Activated T-helper 17 cell treated with anti-CD3 and anti-CD28 coated beads, Interleukin-2, amount 50 U/mL, for 72 hours (primary cell): ENCODE results near the gene LILRB2. TPM values are rescaled to one million over a fixed set of nuclear protein-coding genes. Genes with fewer than 3 reads are reported as not detected.
"Not testable (repeated sequence)": the region's sequence is repeated elsewhere in the genome, so short reads cannot be mapped to it uniquely, and the experiment has no call there.

ENCODE experiments used
- ATAC-seq: fragments of 150-1000 bp; cut with Tn5 transposase; replicated peaks from 2 replicates; pipeline ENCODE4 v1.10.0; 2021; ENCODE audit warnings: mild to moderate bottlenecking, moderate library complexity
- H3K27ac Mint-ChIP-seq: one replicate; pipeline ENCODE4 v1.8.0; 2022; ENCODE audit warnings: mixed read lengths
- H3K27me3 Mint-ChIP-seq: one replicate; pipeline ENCODE4 v1.8.0; 2022; ENCODE audit warnings: mixed read lengths
- H3K36me3 Mint-ChIP-seq: one replicate; pipeline ENCODE4 v1.8.0; 2022; ENCODE audit warnings: low read depth, mild to moderate bottlenecking, mixed read lengths
- H3K4me1 Mint-ChIP-seq: one replicate; pipeline ENCODE4 v1.8.0; 2022; ENCODE audit warnings: mixed read lengths
- H3K4me3 Mint-ChIP-seq: one replicate; pipeline ENCODE4 v1.8.0; 2022; ENCODE audit warnings: mild to moderate bottlenecking, mixed read lengths
- H3K9me3 Mint-ChIP-seq: one replicate; pipeline ENCODE4 v1.8.0; 2022; ENCODE audit warnings: mixed read lengths
- total RNA-seq, 2 donors: library from RNA; stranded (reverse); gene quantifications; one replicate each; pipeline ENCODE4 v1.2.3, GENCODE V29; 2022

Gene LILRB2
- total RNA-seq: not detected

DNA sequence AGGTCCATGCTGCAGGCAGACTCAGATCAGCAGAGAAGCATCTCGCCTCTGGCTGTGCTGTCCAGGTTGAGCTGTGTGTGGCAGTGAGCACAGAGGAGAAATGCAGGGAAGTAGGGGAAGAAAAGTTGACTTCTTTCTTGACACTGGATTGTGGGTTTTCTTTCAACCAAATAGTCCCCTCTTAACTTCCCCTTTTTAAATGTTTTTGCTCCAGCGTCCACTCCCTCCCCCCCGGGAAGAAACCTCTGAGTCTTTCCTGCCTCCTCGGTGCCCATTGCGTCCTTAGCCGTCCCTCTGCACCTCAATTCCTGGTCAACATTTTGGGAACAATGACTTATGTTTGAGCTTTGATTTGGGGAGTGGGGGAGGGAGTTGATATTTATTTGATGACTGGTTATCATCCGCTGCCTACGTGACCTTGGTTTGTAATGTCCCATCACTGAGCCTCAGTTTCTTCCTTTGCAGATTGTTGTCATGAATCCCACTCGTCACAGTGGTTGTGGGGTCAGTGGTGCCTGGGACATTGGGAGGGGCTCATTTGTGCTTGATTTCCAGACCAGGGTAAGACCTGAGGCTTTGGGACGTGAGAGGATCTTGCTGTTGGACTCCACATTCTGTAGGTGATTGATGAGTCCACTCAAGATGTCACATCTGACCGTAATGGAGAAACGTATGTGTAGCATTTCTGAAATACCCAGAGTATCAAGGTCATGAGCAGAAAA, at the start of gene LILRB2:
Gene LILRB2, minus strand, starts transcription at position 104 of the 722 bp plus-strand sequence. CDS start 614 bp downstream, outside the sequence.
- H3K4me3 Mint-ChIP-seq: no peak within 1 kb of the TSS
- H3K27me3 Mint-ChIP-seq: peaks cover 40% of the 10 kb centered on the region
- H3K4me1 Mint-ChIP-seq: no peaks in the 10 kb centered on the region
- no peaks in the 10 kb centered on the region for H3K9me3 Mint-ChIP-seq
- ATAC-seq: no peak
- no peaks in the 10 kb centered on the region for H3K36me3 Mint-ChIP-seq
- H3K27ac Mint-ChIP-seq: no peak within 1 kb of the TSS

DNA sequence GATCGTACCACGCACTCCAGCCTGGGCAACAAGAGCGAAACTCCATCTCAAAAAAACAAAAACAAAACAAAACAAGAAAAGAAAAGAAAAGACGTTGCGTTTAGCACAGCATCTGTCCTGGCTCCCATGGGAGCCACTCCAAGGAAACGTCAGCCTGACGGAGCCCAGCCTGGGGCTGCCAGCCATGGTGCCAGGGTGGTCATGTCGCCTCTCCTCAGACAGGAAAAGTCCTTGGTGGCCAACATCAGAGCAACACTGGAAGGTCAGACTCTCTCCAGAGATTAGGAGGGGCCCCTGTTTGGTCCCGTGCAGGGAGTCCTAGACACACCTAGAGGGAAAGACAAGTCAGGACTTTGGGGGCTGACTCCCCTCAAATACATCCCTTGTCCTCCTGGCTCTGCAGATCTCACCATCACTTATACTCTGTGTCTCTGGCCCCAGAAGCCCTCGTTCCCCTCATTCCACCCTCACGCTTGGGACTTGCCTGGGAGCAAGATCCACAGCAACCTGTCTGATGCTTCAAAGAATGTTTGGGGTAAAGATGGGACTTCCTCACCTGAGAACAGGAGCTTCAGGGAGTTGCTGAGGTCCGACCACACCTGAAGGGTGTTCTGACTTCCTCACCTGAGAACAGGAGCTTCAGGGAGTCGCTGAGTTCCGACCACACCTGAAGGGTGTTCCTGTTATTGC, 48.7 kb upstream of the LILRB2 start:
- Mint-ChIP-seq H3K27me3 (peaks cover 10% of the 10 kb centered on the region), H3K36me3 (no peaks in the 10 kb centered on the region), H3K4me3 (no peak overlapping the region), H3K9me3 (no peaks in the 10 kb centered on the region), H3K27ac (no peak overlapping the region), H3K4me1 (peaks cover 8% of the 10 kb centered on the region)
- ATAC-seq: no peak

DNA sequence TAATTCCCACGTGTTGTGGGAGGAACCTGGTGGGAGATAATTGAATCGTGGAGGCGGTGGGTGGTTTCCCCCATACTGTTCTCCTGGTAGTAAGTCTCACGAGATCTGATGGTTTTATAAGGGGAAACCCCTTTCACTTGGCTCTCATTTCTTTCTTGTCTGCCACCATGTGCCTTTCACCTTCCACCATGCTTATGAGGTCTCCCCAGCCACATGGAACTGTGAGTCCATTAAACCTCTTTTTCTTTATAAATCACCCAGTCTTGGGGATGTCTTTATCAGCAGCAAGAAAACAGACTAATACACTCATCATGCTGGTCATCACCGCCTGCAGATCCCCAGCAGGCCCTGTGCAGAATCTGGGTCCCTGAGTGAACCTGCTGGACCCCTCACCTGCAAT, 47.9 kb upstream of the LILRB2 start:
- H3K36me3 Mint-ChIP-seq, ATAC-seq, H3K9me3 Mint-ChIP-seq, H3K4me3 Mint-ChIP-seq, H3K4me1 Mint-ChIP-seq, H3K27me3 Mint-ChIP-seq, H3K27ac Mint-ChIP-seq: not testable (repeated sequence)

DNA sequence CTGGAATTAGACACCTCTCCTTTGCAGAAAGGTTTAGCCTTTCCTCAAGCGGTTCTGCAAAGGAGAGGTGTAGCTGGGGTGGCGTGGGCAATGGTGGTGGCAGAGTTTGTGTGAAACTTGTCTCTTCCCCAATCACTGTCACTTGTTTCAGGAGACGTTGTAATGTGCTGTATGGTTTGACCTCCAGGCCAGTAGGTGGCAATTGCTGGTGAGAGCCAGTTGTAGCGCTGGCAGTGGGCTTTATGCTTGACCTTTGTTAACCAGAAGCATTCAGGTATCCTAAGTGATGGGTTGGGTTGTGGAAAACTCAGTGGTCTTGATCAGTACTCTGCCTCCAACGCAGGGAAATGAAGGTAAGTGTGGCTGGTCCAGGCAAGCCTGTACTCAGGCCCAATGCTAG, 44.7 kb upstream of the LILRB2 start:
- no peaks in the 10 kb centered on the region for H3K36me3 Mint-ChIP-seq
- H3K4me3 Mint-ChIP-seq: no peak overlapping the region
- H3K4me1 Mint-ChIP-seq: peaks cover 8% of the 10 kb centered on the region
- ATAC-seq: no peak
- H3K27ac Mint-ChIP-seq: no peak overlapping the region
- H3K27me3 Mint-ChIP-seq: peaks cover 21% of the 10 kb centered on the region
- no peaks in the 10 kb centered on the region for H3K9me3 Mint-ChIP-seq

DNA sequence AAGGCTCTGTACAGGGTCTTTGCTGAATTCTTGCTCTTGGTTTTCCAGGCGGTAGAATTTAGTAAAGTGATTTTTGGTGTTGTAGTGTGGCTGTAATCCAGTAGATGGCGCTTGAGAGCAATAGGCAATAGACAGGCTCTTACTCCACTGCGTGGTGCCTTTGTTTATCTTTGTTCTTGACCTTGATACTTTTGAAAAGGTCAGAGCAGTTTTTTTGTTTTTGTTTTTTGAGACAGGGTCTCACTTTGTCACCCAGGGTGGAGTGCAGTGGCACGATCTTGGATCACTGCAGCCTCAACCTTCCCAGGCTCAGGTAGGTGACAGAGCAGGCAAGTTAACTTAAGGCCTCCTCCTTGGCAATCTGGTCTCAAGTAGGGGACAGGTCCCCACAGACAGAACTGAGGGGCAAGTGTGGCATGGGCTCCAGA, 44.3 kb upstream of the LILRB2 start:
- Mint-ChIP-seq H3K9me3 (no peaks in the 10 kb centered on the region), H3K4me1 (peaks cover 8% of the 10 kb centered on the region), H3K27me3 (peaks cover 25% of the 10 kb centered on the region), H3K36me3 (no peaks in the 10 kb centered on the region), H3K4me3 (no peak overlapping the region), H3K27ac (no peak overlapping the region)
- ATAC-seq: peak; percentile 59

DNA sequence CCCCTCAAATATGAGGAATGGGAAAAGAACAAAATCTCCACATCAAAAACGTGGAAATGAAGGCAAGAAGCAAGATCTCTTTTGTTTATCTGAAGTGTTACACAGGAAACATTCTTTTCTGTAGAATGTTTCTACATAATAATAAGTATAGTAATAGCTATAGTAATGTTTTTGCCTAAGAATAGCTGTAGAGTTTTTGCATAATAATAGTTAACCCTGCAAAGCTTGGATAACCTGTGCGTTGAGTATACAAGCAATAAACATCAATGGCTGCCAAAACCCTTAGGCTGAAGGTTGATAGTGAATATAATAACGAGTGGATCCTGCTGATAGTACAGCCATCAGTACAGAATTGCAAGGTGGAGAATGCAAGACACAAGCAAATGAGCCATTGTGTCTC, 43.2 kb upstream of the LILRB2 start:
- H3K4me3 Mint-ChIP-seq: no peak overlapping the region
- H3K4me1 Mint-ChIP-seq: peaks cover 8% of the 10 kb centered on the region
- no peaks in the 10 kb centered on the region for H3K36me3 Mint-ChIP-seq
- H3K27me3 Mint-ChIP-seq: peaks cover 28% of the 10 kb centered on the region
- H3K27ac Mint-ChIP-seq: no peak overlapping the region
- no peaks in the 10 kb centered on the region for H3K9me3 Mint-ChIP-seq
- no peak for ATAC-seq

DNA sequence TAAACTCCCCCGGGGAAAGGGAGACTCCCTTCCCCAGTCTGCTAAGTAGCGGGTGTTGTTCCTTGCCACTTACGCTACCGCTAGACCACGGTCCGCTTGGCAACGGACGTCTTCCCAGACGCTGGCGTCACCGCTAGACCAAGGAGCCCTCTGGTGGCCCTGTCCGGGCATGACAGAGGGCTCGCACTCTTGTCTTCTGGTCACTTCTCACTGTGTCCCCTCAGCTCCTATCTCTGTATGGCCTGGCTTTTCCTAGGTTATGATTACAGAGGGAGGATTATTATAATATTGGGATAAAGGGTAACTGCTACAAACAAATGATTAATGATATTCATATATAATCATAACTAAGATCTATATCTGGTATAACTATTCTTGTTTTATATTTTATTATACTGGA, 42.0 kb upstream of the LILRB2 start:
- H3K27ac Mint-ChIP-seq, H3K9me3 Mint-ChIP-seq, H3K4me1 Mint-ChIP-seq, H3K36me3 Mint-ChIP-seq, H3K4me3 Mint-ChIP-seq, ATAC-seq: not testable (repeated sequence)
- peaks cover 28% of the 10 kb centered on the region for H3K27me3 Mint-ChIP-seq

DNA sequence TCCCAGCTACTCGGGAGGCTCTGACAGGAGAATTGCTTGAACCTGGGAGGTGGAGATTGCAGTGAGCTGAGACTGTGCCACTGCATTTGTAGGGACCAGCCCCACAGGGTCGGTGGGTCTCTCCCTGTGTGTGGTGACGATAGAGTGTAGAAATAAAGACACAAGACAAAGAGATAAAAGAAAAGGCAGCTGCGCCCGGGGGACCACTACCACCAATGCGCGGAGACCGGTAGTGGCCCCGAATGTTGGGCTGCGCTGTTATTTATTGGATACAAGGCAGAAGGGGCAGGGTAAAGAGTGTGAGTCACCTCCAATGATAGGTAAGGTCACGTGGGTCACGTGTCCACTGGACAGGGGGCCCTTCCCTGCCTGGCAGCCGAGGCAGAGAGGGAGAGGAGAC, 41.4 kb upstream of the LILRB2 start:
- peaks cover 32% of the 10 kb centered on the region for H3K27me3 Mint-ChIP-seq
- H3K9me3 Mint-ChIP-seq, H3K36me3 Mint-ChIP-seq, H3K4me3 Mint-ChIP-seq, ATAC-seq, H3K27ac Mint-ChIP-seq, H3K4me1 Mint-ChIP-seq: not testable (repeated sequence)

DNA sequence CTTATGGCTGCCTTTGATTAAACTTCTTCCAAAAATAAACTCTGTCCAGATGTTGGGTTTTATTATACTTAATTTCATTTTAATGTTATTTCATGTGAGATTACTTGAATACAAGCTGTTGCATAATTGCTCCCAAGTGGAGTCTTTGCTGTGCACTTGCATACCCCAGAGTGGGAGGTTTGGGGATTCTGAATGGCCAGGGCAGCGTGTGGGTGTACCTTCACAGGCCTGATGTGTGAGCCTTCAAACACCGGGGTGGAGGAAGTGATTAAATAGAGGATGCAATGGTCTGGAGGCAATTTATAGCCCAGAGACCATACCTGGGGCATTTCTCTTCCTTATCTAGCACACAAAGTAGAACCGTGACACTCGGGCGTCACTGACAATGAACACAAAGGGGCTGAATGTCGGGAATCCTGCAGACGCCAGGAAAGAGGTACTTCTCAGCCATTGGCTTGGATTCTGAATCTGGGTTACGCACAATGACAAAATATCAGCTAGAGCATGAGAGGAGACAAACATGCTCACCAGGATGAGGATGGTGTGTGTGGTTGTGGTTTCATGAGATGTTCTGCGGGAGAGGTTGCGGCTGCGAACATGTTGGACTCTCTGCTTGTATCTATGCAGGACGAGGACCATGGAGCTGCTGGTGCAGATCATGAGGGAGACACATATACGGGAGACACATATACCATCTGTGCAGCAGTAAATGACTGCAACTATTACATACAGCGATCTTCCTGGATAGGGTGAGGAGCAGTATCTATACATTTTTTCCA, 39.2 kb upstream of the LILRB2 start:
- Mint-ChIP-seq H3K36me3 (no peaks in the 10 kb centered on the region), H3K4me3 (no peak overlapping the region), H3K9me3 (no peaks in the 10 kb centered on the region), H3K4me1 (no peaks in the 10 kb centered on the region), H3K27ac (no peak overlapping the region), H3K27me3 (peaks cover 31% of the 10 kb centered on the region)
- no peak for ATAC-seq

DNA sequence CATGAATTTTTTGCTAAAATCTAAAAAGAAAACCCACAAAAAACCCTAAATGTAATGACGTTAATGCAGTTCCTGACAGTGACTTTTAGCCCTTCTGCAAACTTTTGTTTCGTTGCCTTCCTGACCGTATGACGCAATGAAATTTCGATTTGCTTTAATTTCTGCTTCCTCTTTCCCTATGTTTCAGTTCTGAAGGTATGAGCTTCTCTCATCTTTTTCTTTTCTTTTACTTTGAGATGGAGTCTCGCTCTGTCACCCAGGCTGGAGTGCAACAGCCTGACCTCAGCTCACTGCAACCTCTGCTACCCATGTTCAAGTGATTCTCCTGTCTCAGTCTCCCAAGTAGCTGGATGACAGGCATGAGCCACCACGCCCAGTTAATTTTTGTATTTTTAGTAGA, 38.1 kb upstream of the LILRB2 start:
- no peaks in the 10 kb centered on the region for H3K9me3 Mint-ChIP-seq
- H3K36me3 Mint-ChIP-seq: no peaks in the 10 kb centered on the region
- no peak for ATAC-seq
- no peak overlapping the region for H3K4me3 Mint-ChIP-seq
- peaks cover 25% of the 10 kb centered on the region for H3K27me3 Mint-ChIP-seq
- no peak overlapping the region for H3K27ac Mint-ChIP-seq
- H3K4me1 Mint-ChIP-seq: no peaks in the 10 kb centered on the region

DNA sequence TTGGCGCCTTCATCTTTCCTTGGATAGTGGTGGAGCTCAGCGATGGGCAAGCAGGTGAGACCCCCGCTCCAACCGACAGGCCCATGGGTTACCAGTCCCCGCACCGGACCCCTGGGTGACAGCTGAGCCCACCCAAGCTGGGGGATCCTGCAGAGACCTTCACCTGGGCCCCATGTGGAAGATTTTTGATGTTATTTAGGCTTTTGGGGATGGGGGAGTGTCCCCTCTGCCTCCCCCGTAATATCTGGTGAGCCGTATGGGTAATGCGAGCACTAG, 37.0 kb upstream of the LILRB2 start:
- Mint-ChIP-seq H3K4me3 (no peak overlapping the region), H3K27me3 (peaks cover 29% of the 10 kb centered on the region), H3K4me1 (no peaks in the 10 kb centered on the region), H3K27ac (no peak overlapping the region), H3K36me3 (no peaks in the 10 kb centered on the region), H3K9me3 (no peaks in the 10 kb centered on the region)
- no peak for ATAC-seq

DNA sequence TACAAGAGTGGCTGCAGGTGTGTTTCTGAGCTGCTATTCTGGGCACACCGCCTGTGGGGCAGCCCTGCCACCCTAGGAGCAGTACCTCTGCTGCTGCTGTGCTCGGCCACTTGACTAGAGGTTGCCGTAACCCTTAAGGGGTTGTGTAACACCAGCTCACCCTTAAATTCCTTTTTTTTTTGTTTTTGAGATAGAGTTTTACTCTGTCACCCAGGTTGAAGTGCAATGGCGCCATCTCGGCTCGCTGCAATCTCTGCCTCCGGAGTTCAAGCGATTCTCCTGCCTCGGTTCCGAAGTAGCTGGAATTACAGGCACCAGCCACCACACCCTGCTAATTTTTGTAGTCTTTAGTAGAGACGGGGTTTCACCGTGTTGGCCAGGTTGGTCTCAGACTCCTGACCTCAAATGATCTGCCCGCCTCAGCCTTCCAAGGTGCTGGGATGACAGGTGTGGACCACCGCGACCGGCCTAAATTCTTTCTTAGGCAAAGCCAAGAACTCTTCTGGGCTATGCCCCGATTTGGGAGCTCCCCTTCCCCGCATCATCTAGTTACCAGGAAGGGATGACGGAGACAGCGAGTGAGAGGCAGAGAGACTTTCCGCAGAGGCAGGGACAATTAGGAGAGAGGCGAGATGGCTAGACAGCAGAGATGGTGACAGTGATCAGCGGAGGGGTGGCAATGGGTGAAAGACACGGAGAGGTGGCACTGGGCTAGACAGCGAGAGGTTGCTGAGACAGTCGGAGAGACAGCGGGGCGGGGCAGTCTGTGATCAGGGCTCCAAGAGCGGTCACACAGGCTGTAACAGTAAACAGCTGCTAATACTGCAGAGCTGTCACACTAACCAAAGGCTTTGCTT, 36.4 kb upstream of the LILRB2 start:
- Mint-ChIP-seq H3K9me3 (no peaks in the 10 kb centered on the region), H3K27me3 (peaks cover 32% of the 10 kb centered on the region)

DNA sequence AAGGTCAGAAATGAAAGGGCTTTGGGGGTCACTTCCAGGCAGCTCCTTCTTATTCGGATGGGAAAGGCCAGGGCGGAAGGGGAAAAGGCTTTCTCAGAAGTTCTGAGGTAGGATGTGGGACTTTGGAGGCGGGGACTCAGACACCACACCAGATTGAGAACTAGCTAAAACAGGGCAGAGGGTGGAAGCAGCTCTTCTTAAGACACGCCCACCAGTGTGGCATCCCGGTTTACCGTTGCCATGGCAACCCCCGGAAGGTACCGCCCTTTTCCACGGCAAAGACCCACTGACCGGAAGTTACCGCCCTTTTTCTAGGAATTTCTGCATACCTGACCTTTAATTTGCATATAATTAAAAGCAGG, 35.8 kb upstream of the LILRB2 start:
- no peak for ATAC-seq
- no peak overlapping the region for H3K27ac Mint-ChIP-seq
- H3K27me3 Mint-ChIP-seq: peaks cover 26% of the 10 kb centered on the region
- no peaks in the 10 kb centered on the region for H3K4me1 Mint-ChIP-seq
- no peak overlapping the region for H3K4me3 Mint-ChIP-seq
- H3K9me3 Mint-ChIP-seq: no peaks in the 10 kb centered on the region
- no peaks in the 10 kb centered on the region for H3K36me3 Mint-ChIP-seq

More for the DNA sequence above, 36.4 kb upstream of the LILRB2 start:
- Mint-ChIP-seq H3K36me3 (no peaks in the 10 kb centered on the region), H3K27ac (no peak overlapping the region), H3K4me3 (no peak overlapping the region), H3K4me1 (no peaks in the 10 kb centered on the region)
- ATAC-seq: no peak

DNA sequence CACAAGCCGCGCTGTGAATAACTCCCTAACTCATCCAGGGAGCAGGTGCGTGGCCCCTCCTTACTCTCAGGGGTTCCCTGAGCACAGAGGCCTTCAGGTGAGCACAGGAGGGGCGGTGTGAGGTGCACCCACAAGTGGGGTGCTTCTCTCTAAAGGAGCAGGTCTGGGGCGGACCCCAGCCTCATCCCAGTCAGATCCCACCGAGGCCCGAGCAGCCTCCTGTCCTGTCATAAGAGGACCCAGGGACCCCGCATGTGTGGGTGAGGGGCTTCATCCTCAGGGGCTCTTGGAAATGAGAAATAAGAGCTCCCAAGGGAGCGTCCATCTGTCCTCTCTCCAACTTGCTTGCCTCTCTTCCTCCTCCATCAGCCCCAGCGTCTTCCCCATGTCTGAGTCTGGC, 35.0 kb upstream of the LILRB2 start:
- ATAC-seq: no peak
- no peaks in the 10 kb centered on the region for H3K4me1 Mint-ChIP-seq
- no peaks in the 10 kb centered on the region for H3K36me3 Mint-ChIP-seq
- H3K4me3 Mint-ChIP-seq: no peak overlapping the region
- H3K27me3 Mint-ChIP-seq: peaks cover 23% of the 10 kb centered on the region
- H3K27ac Mint-ChIP-seq: no peak overlapping the region
- no peaks in the 10 kb centered on the region for H3K9me3 Mint-ChIP-seq
